ENCODE measurements around the gene UGT1A7.

Gene UGT1A7

DNA sequence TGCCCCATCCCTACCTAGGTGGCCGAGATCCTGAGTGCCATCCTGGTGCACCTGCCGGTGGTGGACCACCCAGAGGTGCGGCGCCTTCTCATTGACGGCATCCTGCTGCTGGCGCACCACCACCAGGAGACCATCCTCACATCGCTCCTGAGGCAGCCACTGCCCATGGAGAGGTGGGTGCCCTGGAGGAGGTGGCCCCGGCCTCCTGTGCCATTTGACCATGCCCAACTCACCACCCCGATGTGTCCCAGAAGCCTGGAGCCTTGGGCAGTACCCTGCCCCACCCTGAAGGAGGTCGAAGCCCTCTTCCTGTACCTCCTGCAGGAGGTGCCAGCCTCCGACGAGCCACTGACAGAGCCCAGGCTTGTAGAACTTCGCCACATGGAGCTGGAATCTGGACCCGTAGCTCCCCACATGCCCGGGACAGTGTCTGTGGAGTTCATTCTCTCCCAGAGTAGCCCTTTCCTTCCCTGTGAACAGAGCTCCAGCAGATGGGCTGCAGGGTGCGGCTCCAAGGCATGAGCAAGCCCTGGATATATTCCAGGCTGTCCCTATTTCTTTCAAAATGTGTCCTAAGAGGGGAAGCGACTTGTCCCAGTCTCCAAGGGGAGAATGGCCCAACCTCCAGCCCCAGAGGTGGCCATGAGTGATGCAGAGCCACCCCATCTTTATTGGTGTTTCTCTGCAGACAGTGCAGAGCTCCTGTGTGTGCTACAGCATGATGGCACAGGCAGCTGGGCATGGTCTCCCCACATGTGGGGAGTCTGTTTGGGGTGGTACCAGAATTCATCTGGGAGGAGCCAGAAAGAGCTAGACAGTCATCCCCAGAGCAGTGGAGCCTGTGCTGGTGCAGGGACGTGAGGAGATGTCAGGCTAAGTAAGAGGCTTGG lies 138.4 kb downstream of the UGT1A7 start:
- DNase-seq, result no peak

DNA sequence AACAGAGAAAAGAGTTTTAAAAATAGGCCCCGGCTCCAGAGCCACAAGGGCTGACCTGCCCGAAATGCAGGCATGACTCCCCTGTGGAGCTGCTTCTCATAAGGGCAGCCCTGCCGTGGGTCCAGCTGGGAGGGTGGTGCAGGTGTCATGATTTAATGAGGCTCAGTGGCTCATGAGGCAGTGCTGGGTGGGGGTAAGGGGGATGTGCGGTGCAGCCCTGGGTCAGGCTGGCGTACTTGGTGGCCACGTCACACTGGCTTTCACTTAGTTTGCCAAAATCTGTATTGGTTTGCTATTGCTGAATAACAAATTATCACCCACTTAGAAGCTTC lies 139.0 kb downstream of the UGT1A7 start:
- DNase-seq, result no peak

DNA sequence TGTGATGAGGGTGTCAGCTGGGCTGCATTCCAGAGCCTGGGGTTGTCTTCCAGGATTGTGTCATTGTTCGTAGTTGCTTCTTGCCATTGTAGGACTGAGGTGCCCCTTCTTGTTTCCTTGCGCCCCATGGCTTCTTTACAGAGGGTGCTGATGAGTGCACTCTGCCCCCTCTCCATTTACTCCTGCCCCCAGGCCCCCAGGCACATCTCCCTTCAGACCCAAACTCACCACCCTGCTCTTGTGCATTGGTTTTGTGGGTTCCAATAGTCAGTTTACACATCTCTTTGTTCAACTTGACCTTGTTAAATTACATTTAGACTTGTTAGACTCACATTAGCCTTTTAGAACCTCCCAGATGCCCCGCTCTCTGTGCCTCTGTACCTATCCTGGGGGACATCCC lies 139.5 kb downstream of the UGT1A7 start:
- DNase-seq, result no peak

DNA sequence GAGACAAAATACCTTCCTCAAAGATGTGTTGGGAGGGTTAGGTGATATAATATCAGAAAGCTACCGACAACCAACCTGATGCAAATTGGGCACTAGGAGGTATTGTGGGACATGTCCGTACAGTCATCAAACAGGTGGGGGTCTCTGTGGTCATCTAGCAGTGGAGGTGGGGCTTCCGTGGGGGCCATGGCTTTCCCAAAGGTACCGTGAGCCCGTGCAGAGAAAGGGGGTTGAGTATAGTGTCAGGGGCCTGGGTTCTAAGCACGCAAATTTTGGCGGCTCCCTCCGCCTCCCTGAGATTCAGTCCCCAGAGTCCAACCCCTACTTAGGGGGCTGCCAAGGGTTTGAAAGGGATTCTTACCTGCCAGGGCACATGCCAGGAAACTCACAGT lies 140.0 kb downstream of the UGT1A7 start:
- DNase-seq, result no peak

DNA sequence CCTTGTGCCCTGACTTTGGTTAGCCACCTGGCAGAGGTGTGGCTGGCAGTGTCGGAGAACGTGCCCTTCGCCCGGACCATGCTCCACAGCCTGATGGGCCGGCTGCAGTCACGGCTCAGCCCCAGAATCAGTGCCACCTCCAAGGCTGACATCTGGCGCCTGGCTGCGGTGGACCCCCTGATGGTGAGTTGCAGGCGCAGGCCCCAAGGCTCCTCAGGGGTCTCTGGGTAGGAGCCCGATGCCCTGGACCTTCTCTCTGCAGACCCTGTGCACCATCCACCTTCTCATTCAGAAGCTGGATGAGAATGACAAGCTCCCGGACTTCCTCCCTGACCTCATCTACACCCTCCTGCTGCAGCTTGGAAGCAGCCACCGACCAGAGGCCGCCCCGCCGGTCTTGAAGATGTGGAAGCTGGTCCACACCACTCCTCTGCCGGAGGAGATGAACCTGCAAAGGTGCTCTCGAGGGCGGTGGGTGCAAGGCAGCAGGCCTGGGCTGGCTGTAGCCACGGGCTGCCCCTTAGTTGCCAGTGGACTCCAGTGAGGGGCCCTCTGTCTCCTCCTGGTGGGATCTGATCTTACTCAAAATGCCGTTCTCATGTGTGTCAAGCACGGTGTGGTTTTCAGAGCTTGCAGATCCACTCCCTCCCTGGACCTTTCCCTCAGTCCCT lies 140.5 kb downstream of the UGT1A7 start:
- DNase-seq, result no peak
